IgD-negative memory B cell (primary cell): ENCODE results near the gene ZNF559. TPM values are rescaled to one million over a fixed set of nuclear protein-coding genes. Genes with fewer than 3 reads are reported as not detected.

ENCODE experiments used
- H3K27ac Mint-ChIP-seq, 3 donors: one replicate each; pipeline ENCODE4 v1.8.0; 2020 to 2022; ENCODE audit warnings: mild to moderate bottlenecking in 3 of 3, mixed read lengths in 3 of 3, moderate library complexity in 1 of 3
- H3K27me3 Mint-ChIP-seq: one replicate; pipeline ENCODE4 v1.8.0; 2021; ENCODE audit warnings: mixed read lengths
- H3K36me3 Mint-ChIP-seq: one replicate; pipeline ENCODE4 v1.8.0; 2020; ENCODE audit warnings: mild to moderate bottlenecking, mixed read lengths
- H3K4me1 Mint-ChIP-seq, 3 donors: one replicate each; pipeline ENCODE4 v1.8.0; 2020 to 2022; ENCODE audit warnings: mixed read lengths in 3 of 3, mild to moderate bottlenecking in 1 of 3
- H3K4me3 Mint-ChIP-seq, 4 donors: one replicate each; pipeline ENCODE4 v1.8.0; 2020 to 2022; ENCODE audit warnings: mild to moderate bottlenecking in 4 of 4, mixed read lengths in 4 of 4, moderate library complexity in 3 of 4
- H3K9me3 Mint-ChIP-seq, 3 donors: one replicate each; pipeline ENCODE4 v1.8.0; 2020 to 2021; ENCODE audit warnings: mixed read lengths in 3 of 3, mild to moderate bottlenecking in 1 of 3
- polyA plus RNA-seq: library from polyadenylated mRNA; unstranded; fragments of 300-500 nt; fragmentation: Illumina TruSeq; gene quantifications from one replicate; pipeline ENCODE4 v1.2.3, GENCODE V29; 2021

ZNF559 gene
- polyA plus RNA-seq, 1 donor from 2014 or later: 24.6 TPM

- Mint-ChIP-seq H3K4me1 (peaks cover 6 to 11% (median 11%) of the 10 kb centered on the region in 3 donors), H3K27me3 (no peaks in the 10 kb centered on the region), H3K27ac (peak overlapping the region; percentile 31 to 96 (median 93)), H3K4me3 (peak overlapping the region; percentile 90 to 96 (median 96)), H3K9me3 (peaks cover 5 to 27% (median 27%) of the 10 kb centered on the region in 3 donors), H3K36me3 (peaks cover 23% of the 10 kb centered on the region)
Observed at GRCh38 chr19:9324584-9324962, 594 bp downstream of the ZNF559 start.

- H3K36me3 Mint-ChIP-seq: peaks cover 46% of the 10 kb centered on the region
- no peaks in the 10 kb centered on the region for H3K27me3 Mint-ChIP-seq
- peaks cover 0 to 3% (median 1%) of the 10 kb centered on the region in 3 donors for H3K4me1 Mint-ChIP-seq
- H3K9me3 Mint-ChIP-seq: peaks cover 8 to 40% (median 29%) of the 10 kb centered on the region in 3 donors
- H3K4me3 Mint-ChIP-seq: no peak overlapping the region
- peak overlapping the region in 1 of 3 donors; percentile 17 for H3K27ac Mint-ChIP-seq
Observed at GRCh38 chr19:9329999-9330398, 6.0 kb downstream of the ZNF559 start.

GRCh38 chr19:9342610-9343304 is 18.8 kb downstream of the ZNF559 start:
- H3K27me3 Mint-ChIP-seq: no peaks in the 10 kb centered on the region
- H3K4me3 Mint-ChIP-seq: no peak overlapping the region
- H3K4me1 Mint-ChIP-seq: peaks cover 0 to 3% (median 0%) of the 10 kb centered on the region in 3 donors
- peaks cover 49% of the 10 kb centered on the region for H3K36me3 Mint-ChIP-seq
- peaks cover 18 to 59% (median 58%) of the 10 kb centered on the region in 3 donors for H3K9me3 Mint-ChIP-seq
- H3K27ac Mint-ChIP-seq: no peak overlapping the region

DNA sequence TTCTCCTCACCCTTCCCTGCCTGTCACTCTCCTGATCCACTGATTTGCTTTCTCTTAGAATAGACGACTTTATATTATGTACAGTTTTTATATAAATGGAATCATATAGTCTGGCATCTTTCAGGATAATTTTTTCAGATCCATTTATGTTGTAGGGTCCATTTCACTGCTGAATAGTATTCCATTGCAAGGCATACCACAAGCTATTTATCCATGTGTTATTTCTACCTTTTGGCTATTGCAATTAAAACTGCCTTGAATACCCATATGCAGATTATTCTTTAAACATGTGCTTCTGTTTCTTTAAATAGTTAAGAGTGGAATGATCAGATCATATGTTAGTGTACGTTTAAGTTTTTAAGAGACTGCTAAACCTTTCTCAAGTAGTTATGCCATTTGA is 21.0 kb downstream of the ZNF559 start:
- H3K9me3 Mint-ChIP-seq: peaks cover 10 to 56% (median 50%) of the 10 kb centered on the region in 3 donors
- H3K27me3 Mint-ChIP-seq: no peaks in the 10 kb centered on the region

GRCh38 chr19:9348253-9348652 is 24.3 kb downstream of the ZNF559 start:
- no peak overlapping the region for H3K4me3 Mint-ChIP-seq
- H3K27me3 Mint-ChIP-seq: no peaks in the 10 kb centered on the region
- H3K4me1 Mint-ChIP-seq: peaks cover 0 to 1% (median 1%) of the 10 kb centered on the region in 3 donors
- no peak overlapping the region for H3K27ac Mint-ChIP-seq
- peaks cover 3 to 52% (median 38%) of the 10 kb centered on the region in 3 donors for H3K9me3 Mint-ChIP-seq
- peaks cover 12% of the 10 kb centered on the region for H3K36me3 Mint-ChIP-seq

More for the DNA sequence above, 21.0 kb downstream of the ZNF559 start:
- Mint-ChIP-seq H3K4me3 (no peak overlapping the region), H3K36me3 (peaks cover 30% of the 10 kb centered on the region), H3K4me1 (peaks cover 0 to 3% (median 0%) of the 10 kb centered on the region in 3 donors), H3K27ac (no peak overlapping the region)

GRCh38 chr19:9348671-9349070 is 24.7 kb downstream of the ZNF559 start:
- peaks cover 3 to 48% (median 35%) of the 10 kb centered on the region in 3 donors for H3K9me3 Mint-ChIP-seq
- H3K36me3 Mint-ChIP-seq: peaks cover 9% of the 10 kb centered on the region

DNA sequence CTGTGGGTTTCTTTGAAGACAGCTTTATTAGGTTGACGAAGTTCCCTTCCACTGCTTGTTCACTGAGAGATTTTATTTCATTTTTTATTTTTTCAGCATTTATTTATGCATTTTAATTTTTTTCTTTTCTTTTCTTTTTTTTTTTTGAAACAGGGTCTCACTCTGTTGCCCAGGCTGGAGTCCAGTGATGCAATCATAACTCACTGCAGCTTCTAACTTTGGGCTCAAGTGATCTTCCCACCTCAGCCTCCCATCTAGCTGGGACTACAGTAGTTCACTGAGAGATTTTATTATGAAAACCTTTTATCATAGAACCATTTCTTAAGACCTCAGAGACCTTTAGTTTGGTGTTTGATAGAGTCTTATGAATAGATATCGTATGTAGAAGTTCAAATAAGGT is 28.5 kb downstream of the ZNF559 start:
- peak overlapping the region in 1 of 4 donors; percentile 17 for H3K4me3 Mint-ChIP-seq
- peaks cover 5 to 33% (median 28%) of the 10 kb centered on the region in 3 donors for H3K9me3 Mint-ChIP-seq
- peaks cover 2% of the 10 kb centered on the region for H3K36me3 Mint-ChIP-seq

More at GRCh38 chr19:9348671-9349070, 24.7 kb downstream of the ZNF559 start:
- Mint-ChIP-seq H3K27ac (no peak overlapping the region), H3K4me1 (peaks cover 0 to 1% (median 1%) of the 10 kb centered on the region in 3 donors), H3K4me3 (no peak overlapping the region), H3K27me3 (no peaks in the 10 kb centered on the region)

DNA sequence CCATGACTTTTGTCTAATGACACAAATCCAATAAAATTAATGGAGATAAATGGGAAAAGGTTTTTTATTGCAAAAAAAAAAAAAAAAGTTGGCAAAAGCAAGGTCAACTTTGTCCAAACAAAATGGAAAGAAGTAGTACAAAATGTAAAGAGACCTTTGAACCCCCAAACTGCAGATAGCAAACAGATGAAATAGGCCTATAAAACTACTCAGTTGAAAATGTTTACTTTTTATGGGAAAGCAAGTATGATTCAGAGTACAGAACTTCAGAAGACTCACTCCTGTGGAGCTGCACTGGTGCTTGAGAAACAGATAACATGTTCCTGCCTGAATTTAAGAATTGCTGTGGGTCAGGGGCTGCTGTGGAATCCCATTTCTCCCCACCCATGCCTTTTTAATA is 29.0 kb downstream of the ZNF559 start:
- peaks cover 0 to 1% (median 0%) of the 10 kb centered on the region in 3 donors for H3K4me1 Mint-ChIP-seq
- no peak overlapping the region for H3K27ac Mint-ChIP-seq
- no peaks in the 10 kb centered on the region for H3K27me3 Mint-ChIP-seq
- peaks cover 6% of the 10 kb centered on the region for H3K36me3 Mint-ChIP-seq
- H3K9me3 Mint-ChIP-seq: peaks cover 5 to 32% (median 30%) of the 10 kb centered on the region in 3 donors
- no peak overlapping the region for H3K4me3 Mint-ChIP-seq

More for the DNA sequence above, 28.5 kb downstream of the ZNF559 start:
- Mint-ChIP-seq H3K4me1 (peaks cover 0 to 1% (median 0%) of the 10 kb centered on the region in 3 donors), H3K27me3 (no peaks in the 10 kb centered on the region), H3K27ac (no peak overlapping the region)

- Mint-ChIP-seq H3K36me3 (peaks cover 14% of the 10 kb centered on the region), H3K4me1 (peaks cover 0 to 1% (median 0%) of the 10 kb centered on the region in 3 donors), H3K4me3 (no peak overlapping the region), H3K27ac (no peak overlapping the region), H3K9me3 (peaks cover 7 to 30% (median 23%) of the 10 kb centered on the region in 3 donors), H3K27me3 (no peaks in the 10 kb centered on the region)
Observed at GRCh38 chr19:9354651-9355050, 30.7 kb downstream of the ZNF559 start.

- Mint-ChIP-seq H3K36me3 (peaks cover 26% of the 10 kb centered on the region), H3K4me1 (peaks cover 0 to 4% (median 0%) of the 10 kb centered on the region in 3 donors), H3K4me3 (peak within 1 kb of the TSS in 1 of 4 donors; percentile 69), H3K27ac (no peak within 1 kb of the TSS), H3K27me3 (peaks cover 2% of the 10 kb centered on the region), H3K9me3 (peaks cover 15 to 39% (median 36%) of the 10 kb centered on the region in 3 donors)
Observed at GRCh38 chr19:9362905-9363304, 38.9 kb downstream of the ZNF559 start, which contains the start of gene ZNF177. Gene ZNF177, plus strand, starts transcription at chr19:9363013. Its CDS starts 15,299 bp downstream, at chr19:9378312.

- peaks cover 36% of the 10 kb centered on the region for H3K36me3 Mint-ChIP-seq
- H3K4me3 Mint-ChIP-seq: no peak overlapping the region
- H3K9me3 Mint-ChIP-seq: peaks cover 16 to 69% (median 46%) of the 10 kb centered on the region in 3 donors
- no peak overlapping the region for H3K27ac Mint-ChIP-seq
- no peaks in the 10 kb centered on the region for H3K4me1 Mint-ChIP-seq
- H3K27me3 Mint-ChIP-seq: no peaks in the 10 kb centered on the region
Observed at GRCh38 chr19:9370738-9371619, 47.0 kb downstream of the ZNF559 start.

DNA sequence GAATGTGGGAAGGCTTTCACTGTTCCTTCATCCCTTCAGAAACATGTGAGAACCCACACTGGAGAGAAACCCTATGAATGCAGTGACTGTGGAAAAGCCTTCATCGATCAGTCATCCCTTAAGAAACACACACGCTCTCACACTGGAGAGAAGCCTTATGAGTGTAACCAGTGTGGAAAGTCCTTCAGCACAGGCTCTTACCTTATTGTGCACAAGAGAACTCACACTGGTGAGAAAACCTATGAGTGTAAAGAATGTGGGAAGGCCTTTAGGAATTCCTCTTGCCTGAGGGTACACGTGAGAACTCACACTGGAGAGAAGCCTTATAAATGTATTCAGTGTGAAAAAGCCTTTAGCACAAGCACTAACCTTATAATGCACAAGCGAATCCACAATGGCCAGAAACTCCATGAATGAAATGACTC is 57.4 kb downstream of the ZNF559 start:
- Mint-ChIP-seq H3K27ac (no peak overlapping the region), H3K9me3 (peaks cover 20 to 57% (median 56%) of the 10 kb centered on the region in 3 donors), H3K4me1 (peaks cover 0 to under 1% (median 0%) of the 10 kb centered on the region in 3 donors), H3K27me3 (no peaks in the 10 kb centered on the region), H3K36me3 (peaks cover 46% of the 10 kb centered on the region), H3K4me3 (no peak overlapping the region)
